HG03280 (cell line): ENCODE data around the gene MROH2B.

Source experiments
- ATAC-seq: cut with Tn5 transposase; IDR thresholded peaks from one replicate; pipeline ENCODE4 v1.9.1; 2021; ENCODE audit warnings: mild to moderate bottlenecking, moderate library complexity; ENCODE audit not compliant: unreplicated experiment

MROH2B gene

DNA sequence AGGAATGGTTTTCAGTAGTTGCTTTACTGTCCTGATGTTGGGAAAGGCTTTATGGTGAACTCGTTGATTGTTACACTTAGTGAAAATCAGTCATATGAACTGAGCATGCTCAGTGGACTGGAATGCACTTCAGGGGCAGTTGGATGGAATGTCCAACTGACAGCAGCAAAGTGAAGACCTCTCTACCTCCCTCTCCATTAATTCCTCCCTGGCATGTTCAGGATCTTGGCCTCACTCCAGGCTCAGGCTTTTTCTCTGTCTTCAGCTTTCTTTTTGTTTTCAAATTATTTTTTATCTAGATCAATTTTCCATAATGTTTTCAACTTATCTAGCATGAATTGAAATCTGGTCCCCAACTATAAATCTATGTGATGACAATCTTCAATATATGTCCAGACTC, at the start of gene MROH2B:
Gene MROH2B (minus strand): TSS at position 101 of the 400 bp plus-strand sequence. CDS start 490 bp downstream, outside the sequence.
- ATAC-seq, result no peak

DNA sequence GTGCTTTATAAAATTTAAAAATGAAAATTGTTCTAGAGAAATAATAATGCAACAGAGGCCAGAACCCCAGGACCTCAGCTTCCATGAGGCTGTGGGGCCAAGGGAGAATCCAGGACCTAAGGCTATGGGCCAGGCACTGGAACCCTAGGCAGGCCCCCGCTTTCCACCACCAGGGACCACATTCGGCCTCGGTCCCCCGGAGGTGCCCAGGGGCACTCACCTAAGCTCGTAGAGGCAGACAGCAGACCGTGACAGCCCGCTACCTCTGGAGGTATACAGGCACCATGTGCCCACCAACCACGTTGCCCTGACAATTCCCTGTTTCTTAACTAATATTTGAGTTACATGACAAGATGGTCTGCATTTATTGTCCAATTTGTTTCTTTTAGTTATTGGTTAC, 49.5 kb upstream of the MROH2B start:
- ATAC-seq, result no peak

DNA sequence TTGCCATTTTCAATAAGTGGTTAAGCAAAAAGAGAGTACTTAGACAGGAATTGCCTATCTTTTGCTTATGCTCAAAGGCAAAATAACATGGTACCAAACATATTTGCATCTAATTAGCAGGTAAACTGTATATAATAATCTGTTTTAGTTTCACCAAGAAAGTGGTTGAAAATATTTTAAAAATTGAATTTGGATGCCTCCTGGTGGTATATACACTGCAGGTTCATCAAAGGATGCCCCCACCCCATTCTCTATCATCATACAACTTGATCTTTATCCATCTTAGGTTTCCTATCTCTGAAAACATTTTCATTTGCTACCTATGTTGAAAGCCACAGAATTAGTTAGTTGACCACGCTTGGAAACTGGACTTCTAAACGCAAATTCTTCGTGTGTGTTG, 47.0 kb upstream of the MROH2B start:
- ATAC-seq, result no peak

DNA sequence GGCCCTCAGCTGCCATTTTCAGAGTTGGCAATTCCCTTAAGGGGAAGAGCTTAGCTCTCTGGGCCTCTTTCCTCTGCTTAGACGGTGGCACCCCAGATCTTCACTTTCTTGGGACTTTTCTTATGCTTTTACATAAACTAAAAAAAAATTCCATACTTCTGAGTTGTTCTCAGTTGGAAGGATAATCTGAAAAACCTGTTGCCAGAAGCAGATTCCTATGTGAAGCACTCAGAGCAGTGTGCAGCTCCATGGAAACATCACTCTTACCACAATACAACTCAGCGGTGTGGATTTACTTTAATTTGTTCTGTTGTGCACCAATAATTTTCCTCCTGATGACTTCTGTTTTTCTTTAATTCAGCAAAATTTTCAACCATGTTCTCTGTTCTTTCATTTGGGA, 44.1 kb upstream of the MROH2B start:
- no peak for ATAC-seq

DNA sequence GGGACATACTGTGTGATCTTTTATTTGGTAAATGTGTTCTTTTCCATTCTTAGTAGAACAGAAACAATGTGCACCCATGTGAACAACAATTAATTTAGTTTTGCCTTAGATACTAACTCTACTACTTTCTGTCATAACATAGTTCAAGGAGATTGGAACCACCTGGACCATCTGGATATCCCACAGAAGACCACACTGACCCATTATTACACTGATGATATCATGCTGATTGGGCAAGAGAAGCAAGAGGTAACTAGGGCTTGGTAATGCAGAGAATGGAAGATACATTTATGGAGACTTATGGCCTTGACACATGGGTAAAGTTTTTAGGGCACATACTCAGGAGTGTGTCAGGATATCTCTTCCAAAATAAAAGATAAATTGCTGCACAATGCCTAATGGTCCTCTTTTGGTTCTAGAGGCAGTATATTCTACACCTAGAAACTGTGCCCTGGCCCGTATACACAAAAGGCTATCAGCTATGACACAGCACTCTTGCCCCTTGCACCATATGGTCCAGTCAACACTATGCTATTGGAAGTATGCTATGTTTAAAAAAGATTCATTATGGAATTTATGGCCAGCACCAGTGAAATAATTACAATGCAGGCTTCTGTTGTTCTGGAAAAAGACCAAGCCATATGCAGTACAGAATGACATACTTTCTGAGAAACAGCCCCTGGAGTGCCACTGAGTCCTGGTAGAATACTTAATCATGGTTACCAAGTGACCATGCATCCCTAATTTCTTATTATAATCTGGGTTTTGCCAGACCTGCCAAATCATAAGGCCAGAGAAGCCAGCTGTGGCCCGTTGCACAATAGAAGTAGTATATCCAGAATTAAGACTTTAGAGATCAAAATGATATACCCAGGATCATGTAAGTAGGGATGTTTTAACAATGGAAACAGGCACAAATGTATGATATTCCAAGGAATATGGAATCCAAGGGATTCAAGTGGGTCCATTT, 41.6 kb upstream of the MROH2B start:
- ATAC-seq, result no peak

DNA sequence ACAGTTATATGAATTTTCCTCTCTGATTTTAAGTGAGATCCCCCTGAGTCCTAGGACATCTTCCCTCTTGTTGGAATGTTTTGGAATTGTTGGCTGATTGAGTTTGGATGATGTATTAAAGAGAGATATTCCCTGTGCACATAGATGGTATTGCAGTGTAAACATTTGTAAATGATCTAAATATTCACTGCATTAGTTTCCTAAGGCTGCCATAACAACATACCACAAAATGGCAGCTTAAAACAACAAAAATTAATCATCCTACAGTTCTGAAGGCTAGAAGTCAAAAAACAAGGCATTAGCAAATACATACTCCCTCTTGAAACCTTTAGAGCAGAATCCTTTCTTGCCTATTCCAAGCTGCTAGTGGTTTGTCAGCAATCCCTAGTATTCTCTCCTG, 38.0 kb upstream of the MROH2B start:
- ATAC-seq, result no peak

DNA sequence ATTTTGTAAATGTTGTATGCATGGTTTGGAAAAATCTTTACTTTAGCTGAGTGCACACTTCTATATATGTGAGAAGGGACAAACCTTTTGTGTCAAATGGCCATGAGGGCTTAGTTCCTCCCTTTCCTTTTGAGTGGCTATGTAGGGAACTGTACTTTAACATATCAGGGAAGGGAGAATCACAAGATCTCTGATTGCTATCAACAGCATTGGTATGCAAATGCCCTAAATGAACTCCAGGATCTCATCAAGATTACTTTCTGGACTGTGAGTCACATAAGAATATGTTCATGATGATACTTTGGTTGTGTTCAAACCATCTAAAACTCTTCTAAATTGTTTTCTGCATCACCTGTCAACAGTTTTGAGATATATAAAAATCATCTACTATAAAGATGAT, 31.2 kb upstream of the MROH2B start:
- ATAC-seq, result no peak

DNA sequence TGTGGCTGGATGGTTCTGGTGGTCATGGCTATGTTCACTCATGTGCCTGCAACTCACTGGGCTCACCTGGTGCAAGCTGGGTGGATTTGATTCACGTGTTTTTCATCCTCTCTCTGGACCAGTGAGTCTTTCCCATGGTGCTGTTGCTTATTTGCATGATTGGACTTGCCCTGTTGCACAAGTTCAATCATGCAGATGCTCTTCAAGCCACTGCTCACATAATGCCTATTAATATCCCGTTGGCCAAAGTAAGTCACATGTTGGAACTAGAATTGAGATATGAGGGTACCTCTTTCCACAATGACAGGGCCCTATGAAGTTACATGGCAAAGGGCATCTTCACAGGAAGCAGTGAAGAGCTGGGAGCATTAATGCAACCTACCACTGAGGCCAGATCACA, 26.5 kb upstream of the MROH2B start:
- ATAC-seq, result no peak

DNA sequence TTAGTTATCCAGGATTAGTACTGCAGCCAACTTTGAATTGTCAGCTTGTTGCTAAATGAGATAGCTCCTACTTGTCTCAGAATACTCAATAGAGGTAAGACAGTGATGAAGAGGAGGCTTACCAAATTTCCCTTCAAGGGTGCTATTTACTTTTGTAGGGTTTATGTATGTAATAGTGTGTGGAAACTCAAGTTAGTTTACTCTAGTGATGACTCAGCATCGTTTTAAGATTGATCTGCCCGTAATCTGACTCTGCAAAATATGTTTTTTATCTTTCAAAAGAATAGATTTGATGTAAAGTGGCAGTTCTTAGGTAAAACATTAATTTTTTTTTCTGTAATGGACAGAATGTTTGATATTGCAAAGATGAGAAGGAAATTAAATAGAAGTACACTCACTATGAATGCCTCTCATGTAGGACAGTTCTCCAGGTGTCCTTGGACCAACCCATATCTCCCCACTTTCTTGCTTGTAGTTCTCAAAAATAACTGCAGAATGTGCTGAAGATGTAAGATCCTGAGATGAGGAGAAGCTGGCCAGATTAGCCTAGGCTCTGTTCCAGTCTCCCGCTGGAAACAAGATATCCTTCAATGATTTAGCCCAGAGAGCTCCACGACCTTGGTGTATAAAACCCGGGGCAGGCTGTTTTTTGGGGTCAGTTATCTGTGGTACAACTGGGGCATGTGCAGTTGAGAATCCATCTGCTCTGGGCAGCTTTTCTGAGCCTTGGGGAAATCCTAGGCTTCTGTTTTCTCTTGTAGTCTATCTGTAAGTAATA, 24.4 kb upstream of the MROH2B start:
- no peak for ATAC-seq

DNA sequence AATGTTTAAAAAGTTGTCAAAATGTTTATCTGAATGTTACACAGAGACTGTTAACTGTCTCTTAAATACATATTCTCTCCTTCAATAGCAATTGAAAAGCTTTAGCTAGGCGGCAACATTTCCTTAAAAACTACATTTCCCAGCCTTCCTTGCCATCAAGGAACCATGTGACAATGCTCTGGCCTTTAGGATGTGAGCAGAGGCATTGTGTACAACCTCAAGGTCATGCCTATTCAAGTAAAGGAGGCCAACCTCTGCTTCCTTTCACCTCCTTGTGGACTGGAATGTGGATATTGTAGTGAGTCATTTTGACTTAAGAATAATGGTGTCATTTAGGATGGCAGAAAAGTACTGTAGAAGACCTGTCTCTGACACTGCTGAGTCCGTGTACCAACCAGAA, 23.7 kb upstream of the MROH2B start:
- ATAC-seq, result no peak

DNA sequence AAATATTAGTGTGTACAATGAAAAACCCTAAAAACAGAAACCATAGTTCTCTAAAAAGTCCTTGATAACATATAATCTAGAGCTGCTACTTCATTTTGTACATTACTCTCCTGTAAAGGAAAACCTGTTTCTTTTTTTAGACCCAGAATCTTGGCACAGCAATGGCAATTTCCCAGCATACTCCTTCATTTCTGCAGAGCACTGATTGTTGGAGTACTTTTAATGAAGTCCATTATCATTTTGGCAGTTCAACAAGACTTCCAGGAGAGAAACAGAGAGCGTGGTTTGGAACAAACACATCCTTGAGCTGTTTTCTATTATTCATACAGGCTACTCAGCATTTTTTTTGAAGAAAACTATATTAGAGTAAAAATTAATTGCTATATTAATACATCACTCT, 22.7 kb upstream of the MROH2B start:
- no peak for ATAC-seq

DNA sequence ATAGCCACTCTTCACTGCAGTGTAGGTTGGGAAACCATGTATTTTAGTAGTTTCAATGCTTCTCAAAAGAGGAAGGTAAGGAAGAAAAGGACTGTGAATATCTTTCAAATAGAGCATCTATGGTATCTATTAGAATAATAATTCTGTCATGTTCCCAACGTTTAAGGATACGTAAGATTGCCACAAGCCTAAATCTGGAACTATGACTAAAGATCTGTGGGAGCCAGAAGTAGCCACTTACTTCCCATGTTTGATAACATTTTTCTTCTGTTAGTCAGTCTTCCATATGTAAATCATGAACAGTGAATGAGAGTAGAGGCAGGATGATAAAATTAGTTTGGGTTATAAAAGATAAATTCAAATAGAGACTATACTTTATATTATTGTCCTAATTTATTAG, 16.3 kb upstream of the MROH2B start:
- no peak for ATAC-seq

DNA sequence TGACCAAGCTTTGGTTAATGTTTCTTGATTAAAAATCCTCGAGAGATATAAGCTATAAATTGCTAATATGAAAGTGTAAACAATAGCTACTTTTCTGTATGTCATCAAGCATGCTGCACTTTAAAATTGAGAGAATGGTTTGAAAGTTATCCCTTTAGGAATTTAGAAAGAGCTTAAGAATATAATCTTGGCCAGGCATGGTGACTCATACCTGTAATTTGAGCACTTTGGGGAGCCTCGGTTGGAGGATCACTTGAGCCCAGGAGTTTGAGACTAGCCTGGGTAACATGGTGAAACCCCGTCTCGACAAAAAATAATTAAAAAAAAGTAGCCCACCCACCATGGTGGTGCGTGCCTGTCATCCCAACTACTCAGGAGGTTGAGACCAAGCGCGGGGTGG, 12.2 kb upstream of the MROH2B start:
- no peak for ATAC-seq

DNA sequence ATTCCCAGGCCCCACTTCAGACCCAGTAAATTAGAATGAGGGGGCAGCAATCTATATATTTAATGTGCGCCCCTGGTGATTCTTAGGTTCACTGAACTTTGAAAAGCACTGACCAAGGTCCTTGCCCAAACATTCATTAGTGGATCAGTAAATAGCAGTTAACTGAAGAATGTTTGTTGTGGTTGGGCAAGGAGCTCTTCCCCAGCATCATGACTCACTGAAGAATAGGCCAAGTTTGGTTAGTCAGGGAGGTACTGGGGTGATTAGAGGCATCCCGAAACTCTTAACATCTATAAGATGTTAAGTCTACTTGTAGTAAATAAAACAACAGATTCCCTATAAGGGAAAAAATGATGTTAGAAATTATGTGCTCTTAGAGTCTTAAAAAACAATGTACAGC, 833 bp upstream of the MROH2B start:
- no peak for ATAC-seq

DNA sequence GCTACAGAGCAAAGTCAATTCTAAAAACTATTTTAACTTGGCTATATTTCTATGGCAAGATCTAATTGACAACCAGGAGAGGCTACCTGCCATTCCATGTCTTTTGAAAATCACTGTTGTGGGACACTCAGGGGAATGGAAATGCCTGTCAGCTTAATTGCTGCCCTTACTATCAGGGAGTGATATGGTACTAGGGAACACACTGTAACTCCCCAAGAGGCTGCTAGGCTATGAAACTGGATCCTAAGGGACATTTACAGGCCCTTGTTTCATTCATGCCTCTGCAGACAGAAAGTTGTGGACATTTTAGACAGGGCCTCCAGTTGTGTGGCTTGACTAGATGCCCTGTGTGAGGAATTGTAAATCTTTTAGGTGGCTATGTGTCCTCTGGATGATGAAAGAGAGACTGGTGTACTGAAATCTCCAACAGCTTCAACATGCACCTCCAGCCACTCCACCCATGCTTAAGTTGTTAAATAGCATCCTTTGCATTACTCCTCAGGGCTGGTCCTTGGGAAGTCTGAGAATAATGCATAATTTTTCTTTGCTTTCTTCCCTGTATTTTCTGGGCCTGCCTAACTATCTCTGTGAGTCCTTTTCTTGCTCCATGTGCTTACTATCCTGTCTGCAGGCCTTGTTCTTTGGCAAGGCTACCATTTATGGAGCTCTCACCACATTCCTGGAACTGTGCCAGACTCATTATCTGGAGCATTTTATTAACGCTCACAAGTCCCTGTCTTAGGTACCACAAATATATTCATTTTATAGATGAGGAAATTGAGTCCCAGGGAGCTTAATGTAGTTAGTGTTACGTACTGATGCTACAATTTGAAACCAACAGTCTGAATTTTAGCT, 3.2 kb downstream of the MROH2B start:
- ATAC-seq, result no peak

DNA sequence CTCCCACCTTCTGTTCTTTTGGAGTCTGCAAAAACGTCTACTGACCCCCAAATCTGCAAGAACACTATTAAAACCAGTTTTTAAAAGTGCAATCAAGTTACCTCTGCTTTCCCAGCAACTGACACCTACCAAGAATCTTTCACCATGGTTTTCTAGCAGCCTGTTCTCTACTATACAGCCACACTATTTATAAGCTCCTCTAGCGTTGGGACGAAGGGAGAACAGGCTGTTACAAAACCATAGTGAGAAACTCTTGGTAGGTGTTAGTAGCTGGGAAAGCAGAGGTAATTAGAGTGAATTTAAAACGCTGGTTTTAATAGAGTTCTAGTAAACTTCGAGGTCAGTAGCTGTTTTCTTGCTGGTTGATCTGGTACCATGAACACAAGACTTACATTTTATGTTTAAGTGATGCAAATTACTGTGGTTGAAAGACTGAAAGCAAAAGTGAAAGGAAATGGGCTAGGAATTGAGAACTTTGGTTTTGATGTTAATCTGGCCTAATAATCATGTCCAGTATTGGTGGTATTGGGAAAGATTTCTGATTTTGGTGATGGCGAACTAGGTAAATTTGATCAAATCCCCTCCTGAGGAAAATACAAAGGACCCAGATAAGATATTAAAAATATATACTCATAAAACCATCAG, 5.3 kb downstream of the MROH2B start:
- ATAC-seq, result no peak

DNA sequence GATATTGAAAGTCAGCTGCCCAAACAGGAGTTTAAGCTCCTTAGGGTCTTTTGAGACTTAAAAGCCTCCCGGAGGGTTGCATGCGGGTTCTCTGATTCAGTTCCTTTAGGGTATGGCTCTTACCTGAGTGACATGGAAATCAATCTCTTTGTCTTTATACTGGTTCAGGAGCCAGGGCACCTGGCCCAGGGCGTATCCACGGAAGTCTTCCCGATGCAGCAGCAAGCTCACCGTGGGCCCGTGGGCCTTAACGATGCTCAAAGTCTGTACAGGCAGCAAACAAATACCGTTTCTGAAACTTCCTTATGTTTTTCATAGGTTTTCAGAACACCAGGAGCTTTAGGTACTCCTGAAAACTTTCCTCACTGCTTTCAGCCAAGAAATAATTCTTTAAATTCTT, 13.2 kb downstream of the MROH2B start:
- ATAC-seq, result no peak

DNA sequence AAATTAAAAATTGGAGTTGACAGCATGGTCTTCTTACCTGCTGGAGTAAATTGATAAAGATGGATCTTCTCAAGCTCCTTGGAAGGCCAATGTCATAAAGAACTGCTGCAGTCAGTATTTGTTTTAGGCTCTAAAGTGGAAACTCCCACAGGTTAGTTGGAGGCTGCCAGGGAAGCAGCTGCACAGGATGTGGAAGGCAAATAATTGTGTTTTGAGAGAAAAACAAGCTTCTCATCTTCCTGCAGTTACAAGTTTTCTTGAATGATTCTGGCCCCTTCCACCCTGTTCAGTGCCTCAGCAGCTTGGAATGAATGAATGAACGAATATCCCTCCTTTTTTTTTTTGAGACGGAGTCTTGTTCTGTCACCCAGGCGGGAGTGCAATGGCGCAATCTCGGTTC, 13.9 kb downstream of the MROH2B start:
- no peak for ATAC-seq

DNA sequence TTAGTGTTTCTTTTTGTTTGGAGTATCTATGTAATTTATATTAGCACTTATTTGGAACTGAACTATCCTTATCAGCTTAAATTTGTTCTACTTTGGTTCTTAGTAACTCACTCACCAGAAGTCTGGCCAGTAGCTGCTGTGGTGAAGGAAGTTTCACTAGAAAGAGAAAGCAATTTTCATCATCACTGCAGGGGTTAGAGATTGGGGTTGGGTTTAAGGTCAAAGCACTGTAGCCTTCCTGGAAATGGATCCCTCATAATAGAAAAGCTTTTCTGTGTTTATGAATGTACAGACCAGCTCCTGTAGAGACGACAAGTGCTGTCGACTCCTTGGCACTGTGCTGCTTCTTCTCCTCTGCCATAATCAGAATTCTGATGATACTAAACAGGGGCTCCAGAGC, 22.2 kb downstream of the MROH2B start:
- ATAC-seq, result peak; percentile 70

DNA sequence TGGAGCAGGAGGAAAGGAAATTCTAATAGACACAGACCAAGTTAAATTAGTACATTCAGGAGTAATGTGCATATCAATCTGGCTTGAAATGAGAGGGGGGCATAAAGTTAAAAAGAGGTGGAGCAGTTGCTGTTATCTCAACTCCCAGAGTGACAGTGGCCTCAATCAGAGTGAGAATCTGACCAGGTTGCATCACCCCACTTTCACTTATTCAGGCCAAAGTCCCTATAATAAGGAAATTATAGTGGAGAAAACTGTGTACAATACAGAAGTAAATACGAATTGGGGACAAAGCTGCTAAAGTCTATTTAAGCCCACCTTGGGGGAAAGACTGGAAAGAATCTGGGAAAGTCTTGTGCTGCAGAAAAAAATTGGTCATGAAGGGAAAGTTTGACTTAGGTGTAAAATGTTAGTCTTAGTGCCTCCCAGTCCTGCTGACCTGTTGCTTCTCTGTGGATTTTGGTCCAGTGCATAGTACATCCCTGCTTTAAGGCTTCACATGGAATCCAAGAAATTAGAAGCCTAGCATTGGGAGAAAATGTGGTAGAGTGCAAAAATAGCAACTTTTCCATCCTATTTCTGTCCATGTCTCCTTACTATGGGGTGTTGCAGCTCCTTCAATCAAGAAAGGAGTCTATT, 27.9 kb downstream of the MROH2B start:
- ATAC-seq, result no peak
